ENCODE data around the gene AIPL1. TPM values are rescaled to one million over a fixed set of nuclear protein-coding genes. Genes with fewer than 3 reads are reported as not detected.

AIPL1 gene
- total and polyA plus RNA-seq, 4 experiments from 2014 or later: not detected

Other genes with a start within 250 kb of the AIPL1 start
- gene PIMREG, start 9.3 kb upstream of the AIPL1 start, total RNA-seq: not detected
- gene PIMREG, start 9.3 kb upstream of the AIPL1 start, polyA plus RNA-seq: not detected
- gene PITPNM3, start 121.4 kb upstream of the AIPL1 start, total RNA-seq: under 1 TPM; 0.29 to 0.50 TPM
- under 1 TPM in 1 of 2 donors, not detected in 1; 0.05 TPM for gene PITPNM3, start 121.4 kb upstream of the AIPL1 start, polyA plus RNA-seq
- 10 to 100 TPM; 15.6 to 18.6 TPM for gene KIAA0753, start 205.6 kb upstream of the AIPL1 start, total RNA-seq
- 1 to 10 TPM; 1.8 to 3.4 TPM for gene KIAA0753, start 205.6 kb upstream of the AIPL1 start, polyA plus RNA-seq
- gene TXNDC17, start 205.9 kb upstream of the AIPL1 start, total RNA-seq: 10 to 100 TPM; 17.0 to 27.1 TPM
- 100 to 1,000 TPM in 1 of 2 donors, 10 to 100 TPM in 1; 74.7 to 122 TPM for gene TXNDC17, start 205.9 kb upstream of the AIPL1 start, polyA plus RNA-seq
- gene MED31, start 216.5 kb upstream of the AIPL1 start, total RNA-seq: 10 to 100 TPM; 30.8 to 35.8 TPM
- gene MED31, start 216.5 kb upstream of the AIPL1 start, polyA plus RNA-seq: 10 to 100 TPM; 25.6 to 44.7 TPM
- 1 to 10 TPM; 4.0 to 4.3 TPM for gene C17orf100, start 216.6 kb upstream of the AIPL1 start, total RNA-seq
- gene C17orf100, start 216.6 kb upstream of the AIPL1 start, polyA plus RNA-seq: 1 to 10 TPM; 4.3 to 4.7 TPM